GM23338 (cell line): ENCODE data around the gene BNIP5. TPM values are rescaled to one million over a fixed set of nuclear protein-coding genes. Genes with fewer than 3 reads are reported as not detected.

ENCODE experiments used
- ATAC-seq: fragments of 200-7000 bp; cut with Tn5 transposase; 3 replicates; pipeline ENCODE4 v1.9.1; 2020
- DNase-seq: peaks from one replicate; pipeline ENCODE4 v3.0.0-alpha.2; 2015; ENCODE audit warnings: low spot score
- H2AFZ ChIP-seq: fragments of 200-600 bp; sonication (generic); 2 replicates; pipeline ENCODE4 v1.8.0; 2016; ENCODE audit warnings: antibody characterized with exemption, mild to moderate bottlenecking, moderate library complexity
- H3F3A ChIP-seq: fragments of 200-600 bp; sonication (generic); replicated peaks from 2 replicates; pipeline ENCODE4 v1.8.0; 2017; ENCODE audit warnings: antibody characterized with exemption, mixed run types, low read depth
- H3K27ac ChIP-seq: fragments of 200-600 bp; sonication (generic); 2 replicates; pipeline ENCODE4 v1.6.1; 2016; ENCODE audit warnings: low read depth
- H3K27me3 ChIP-seq: fragments of 200-600 bp; sonication (generic); 2 replicates; pipeline ENCODE4 v1.8.0; 2016; ENCODE audit warnings: mild to moderate bottlenecking, mixed run types, moderate library complexity; ENCODE audit not compliant: insufficient read depth
- H3K36me3 ChIP-seq: fragments of 200-600 bp; sonication (generic); 2 replicates; pipeline ENCODE4 v1.8.0; 2016; ENCODE audit warnings: mild to moderate bottlenecking; ENCODE audit not compliant: insufficient read depth
- H3K4me1 ChIP-seq: fragments of 200-600 bp; sonication (generic); 2 replicates; pipeline ENCODE4 v1.8.0; 2016; ENCODE audit warnings: mild to moderate bottlenecking, moderate library complexity; ENCODE audit not compliant: insufficient read depth
- H3K4me2 ChIP-seq: fragments of 200-600 bp; sonication (generic); 2 replicates; pipeline ENCODE4 v1.7.1; 2017; ENCODE audit warnings: mixed run types
- H3K4me3 ChIP-seq: fragments of 200-600 bp; sonication (generic); 2 replicates; pipeline ENCODE4 v1.6.1; 2016; ENCODE audit warnings: mixed run types
- H3K79me2 ChIP-seq: fragments of 200-600 bp; sonication (generic); replicated peaks from 2 replicates; pipeline ENCODE4 v1.8.0; 2017; ENCODE audit warnings: mild to moderate bottlenecking; ENCODE audit not compliant: insufficient read depth
- H3K9me2 ChIP-seq: fragments of 200-600 bp; sonication (generic); 2 replicates; pipeline ENCODE4 v1.8.0; 2017; ENCODE audit not compliant: insufficient read depth
- H4K20me1 ChIP-seq: fragments of 200-600 bp; sonication (generic); replicated peaks from 2 replicates; pipeline ENCODE4 v1.8.0; 2017; ENCODE audit warnings: mild to moderate bottlenecking; ENCODE audit not compliant: insufficient read depth
- H3K27ac Mint-ChIP-seq: 2 replicates; pipeline ENCODE4 v1.8.0; 2020; ENCODE audit warnings: inconsistent platforms, mild to moderate bottlenecking, moderate library complexity, mixed read lengths
- H3K27me3 Mint-ChIP-seq: 3 replicates; pipeline ENCODE4 v1.8.0; 2022; ENCODE audit warnings: low read depth, mild to moderate bottlenecking, moderate library complexity, mixed read lengths, inconsistent platforms; ENCODE audit not compliant: insufficient read depth, poor library complexity
- H3K36me3 Mint-ChIP-seq: 3 replicates; pipeline ENCODE4 v1.8.0; 2021; ENCODE audit warnings: low read depth, mild to moderate bottlenecking, inconsistent platforms, moderate library complexity, mixed read lengths
- H3K4me1 Mint-ChIP-seq: 3 replicates; pipeline ENCODE4 v1.8.0; 2020; ENCODE audit warnings: mild to moderate bottlenecking, inconsistent platforms, mixed read lengths
- H3K4me3 Mint-ChIP-seq: 3 replicates; pipeline ENCODE4 v1.8.0; 2021; ENCODE audit warnings: moderate library complexity, mild to moderate bottlenecking, inconsistent platforms, mixed read lengths
- H3K9me3 Mint-ChIP-seq: 3 replicates; pipeline ENCODE4 v1.8.0; 2020; ENCODE audit warnings: moderate library complexity, mild to moderate bottlenecking, inconsistent platforms, mixed read lengths
- CREB1 ChIP-seq: fragments of 250-450 bp; sonication (Bioruptor Pico); IDR thresholded peaks from 2 replicates; pipeline ENCODE4 v1.5.0; 2020; ENCODE audit warnings: low read depth, mild to moderate bottlenecking, moderate library complexity
- EZH2 ChIP-seq: fragments of 200-600 bp; sonication (generic); IDR thresholded peaks from one replicate; pipeline ENCODE4 v1.8.0; 2017; ENCODE audit warnings: antibody characterized with exemption, mild to moderate bottlenecking, low read depth; ENCODE audit not compliant: unreplicated experiment
- EZH2phosphoT487 ChIP-seq: fragments of 200-600 bp; sonication (generic); IDR thresholded peaks from one replicate; pipeline ENCODE4 v1.8.1; 2018; ENCODE audit warnings: antibody characterized with exemption; ENCODE audit not compliant: unreplicated experiment
- POLR2AphosphoS5 ChIP-seq: IDR thresholded peaks from 2 replicates; pipeline ENCODE4 v1.6.1; 2016; ENCODE audit warnings: antibody characterized with exemption, low read depth
- STAT1 ChIP-seq: IDR thresholded peaks from one replicate; pipeline ENCODE4 v1.6.1; 2016; ENCODE audit warnings: antibody characterized with exemption; ENCODE audit not compliant: unreplicated experiment
- polyA plus RNA-seq: library from polyadenylated mRNA; unstranded; fragments of >200 nt; fragmentation: Nextera tagmentation; extraction: Ambion mirVana; gene quantifications from 2 replicates; pipeline ENCODE4 v1.2.1, GENCODE V29; 2016
- total RNA-seq: library from RNA; depleted of rRNA; stranded (reverse); fragments of >200 nt; shearing (Covaris generic); gene quantifications from 2 replicates; pipeline ENCODE4 v1.2.3, GENCODE V29; 2014
- TF ChIP-seq, protein P1 (sequence below): IDR thresholded peaks from 2 replicates; pipeline ENCODE4 v1.6.1; 2016; ENCODE audit warnings: antibody characterized with exemption
- TF ChIP-seq, protein P2 (sequence below), 2 experiments: fragments of 200-600 bp in 1 of 2; sonication (generic) in 1 of 2; conservative IDR thresholded peaks; 2 replicates each; pipeline versions ENCODE4 v1.5.1 to v1.6.1; 2016 to 2017; ENCODE audit warnings: antibody characterized with exemption in 2 of 2, low read depth in 2 of 2, mild to moderate bottlenecking in 2 of 2, moderate library complexity in 1 of 2
- TF ChIP-seq, protein P3 (sequence below): fragments of 250-450 bp; sonication (Bioruptor Pico); IDR thresholded peaks from 2 replicates; pipeline ENCODE4 v1.5.0; 2020; ENCODE audit warnings: mild to moderate bottlenecking, moderate library complexity
- TF ChIP-seq, protein P4 (sequence below): IDR thresholded peaks from one replicate; pipeline ENCODE4 v1.6.1; 2018; ENCODE audit warnings: antibody characterized with exemption; ENCODE audit not compliant: unreplicated experiment

The BNIP5 gene
- total and polyA plus RNA-seq, 2 experiments from 2014 or later, result not detected

DNA sequence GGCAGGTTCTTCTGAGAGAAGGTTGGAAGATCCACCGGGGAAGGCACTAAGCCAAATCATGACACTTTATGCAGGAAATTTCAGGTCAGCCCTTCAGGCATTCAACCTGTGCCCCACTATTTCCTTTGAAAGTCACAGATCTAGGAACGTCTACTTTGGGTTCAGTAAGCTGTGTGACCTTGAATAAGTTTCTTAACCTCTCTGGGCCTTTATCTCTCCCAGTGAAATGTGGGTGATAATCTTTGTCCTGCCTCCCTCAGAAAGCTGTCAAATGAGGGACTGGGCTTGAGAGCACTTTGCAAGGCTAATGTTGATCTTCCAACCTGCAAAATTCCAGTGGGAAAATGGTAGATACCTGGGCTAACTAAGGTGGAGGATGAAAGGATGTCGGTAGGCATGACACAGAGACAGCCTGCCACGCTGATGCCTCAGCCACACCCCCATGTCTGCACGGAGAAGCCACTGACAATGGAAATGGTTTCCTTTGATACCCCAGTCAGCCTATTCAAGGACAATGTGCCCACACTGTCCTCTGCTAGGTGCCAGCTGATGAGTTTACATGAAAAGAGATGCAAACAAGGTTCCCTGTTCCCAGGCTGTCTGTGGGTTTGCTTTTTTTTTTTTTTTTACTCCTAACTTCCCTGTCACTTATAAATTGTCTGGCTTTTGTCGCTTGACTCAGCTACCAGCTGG is 9.3 kb downstream of the BNIP5 start (continued):
- TF ChIP-seq EZH2, result no peak
- no peak for TF ChIP-seq CREB1
- no peak for TF ChIP-seq EZH2phosphoT487
- TF ChIP-seq, protein P1, sequence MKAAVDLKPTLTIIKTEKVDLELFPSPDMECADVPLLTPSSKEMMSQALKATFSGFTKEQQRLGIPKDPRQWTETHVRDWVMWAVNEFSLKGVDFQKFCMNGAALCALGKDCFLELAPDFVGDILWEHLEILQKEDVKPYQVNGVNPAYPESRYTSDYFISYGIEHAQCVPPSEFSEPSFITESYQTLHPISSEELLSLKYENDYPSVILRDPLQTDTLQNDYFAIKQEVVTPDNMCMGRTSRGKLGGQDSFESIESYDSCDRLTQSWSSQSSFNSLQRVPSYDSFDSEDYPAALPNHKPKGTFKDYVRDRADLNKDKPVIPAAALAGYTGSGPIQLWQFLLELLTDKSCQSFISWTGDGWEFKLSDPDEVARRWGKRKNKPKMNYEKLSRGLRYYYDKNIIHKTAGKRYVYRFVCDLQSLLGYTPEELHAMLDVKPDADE, result no peak
- no peak for TF ChIP-seq POLR2AphosphoS5

DNA sequence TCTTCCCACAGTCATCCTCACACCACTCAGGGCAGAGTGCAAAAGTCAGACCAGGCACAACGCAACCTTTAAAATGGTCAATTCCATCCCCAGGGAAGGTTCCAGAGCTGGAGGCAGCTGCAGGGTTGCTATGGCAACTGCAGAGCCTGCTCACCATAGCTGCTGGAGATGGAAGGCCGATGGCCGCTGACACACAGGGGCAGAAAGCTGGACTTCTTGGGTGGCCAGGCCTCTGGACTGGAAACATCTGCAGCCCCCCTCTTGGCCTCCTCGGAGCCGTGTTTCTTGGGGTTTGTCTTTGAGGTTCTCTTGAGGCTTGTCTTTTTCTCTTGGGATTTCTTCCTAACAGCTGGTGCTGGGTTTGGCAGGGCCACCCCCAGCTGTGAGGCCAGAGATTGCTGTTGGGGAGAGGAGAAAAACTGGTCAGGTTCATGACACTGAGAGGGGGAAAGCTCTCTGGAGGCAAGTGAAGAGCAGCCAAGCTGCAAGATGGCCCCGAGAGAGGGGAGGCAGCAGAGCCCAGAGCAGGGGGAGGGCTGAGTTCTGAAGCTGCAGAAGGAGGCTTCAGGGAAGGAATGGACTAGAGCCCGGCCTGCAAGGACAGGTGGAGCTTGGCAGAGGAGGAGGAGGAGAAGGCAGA is 10.2 kb downstream of the BNIP5 start:
- Mint-ChIP-seq H3K4me3 (no peak overlapping the region), H3K27me3 (peaks cover 18% of the 10 kb centered on the region), H3K27ac (no peak overlapping the region), H3K36me3 (no peaks in the 10 kb centered on the region), H3K9me3 (no peaks in the 10 kb centered on the region), H3K4me1 (peaks cover 26% of the 10 kb centered on the region)
- Histone ChIP-seq H3K79me2 (no peaks in the 10 kb centered on the region), H3K4me3 (no peak overlapping the region), H4K20me1 (no peaks in the 10 kb centered on the region), H3K4me2 (no peak overlapping the region), H3K27ac (no peak overlapping the region), H3K9me2 (no peaks in the 10 kb centered on the region), H3F3A (no peaks in the 10 kb centered on the region), H3K36me3 (no peaks in the 10 kb centered on the region), H2AFZ (no peak overlapping the region), H3K27me3 (no peaks in the 10 kb centered on the region), H3K4me1 (no peaks in the 10 kb centered on the region; the same call in 1 of the 2 replicates)
- no peak for DNase-seq
- TF ChIP-seq STAT1, result no peak
- TF ChIP-seq CREB1, result no peak
- TF ChIP-seq EZH2phosphoT487, result no peak
- TF ChIP-seq, protein P2, sequence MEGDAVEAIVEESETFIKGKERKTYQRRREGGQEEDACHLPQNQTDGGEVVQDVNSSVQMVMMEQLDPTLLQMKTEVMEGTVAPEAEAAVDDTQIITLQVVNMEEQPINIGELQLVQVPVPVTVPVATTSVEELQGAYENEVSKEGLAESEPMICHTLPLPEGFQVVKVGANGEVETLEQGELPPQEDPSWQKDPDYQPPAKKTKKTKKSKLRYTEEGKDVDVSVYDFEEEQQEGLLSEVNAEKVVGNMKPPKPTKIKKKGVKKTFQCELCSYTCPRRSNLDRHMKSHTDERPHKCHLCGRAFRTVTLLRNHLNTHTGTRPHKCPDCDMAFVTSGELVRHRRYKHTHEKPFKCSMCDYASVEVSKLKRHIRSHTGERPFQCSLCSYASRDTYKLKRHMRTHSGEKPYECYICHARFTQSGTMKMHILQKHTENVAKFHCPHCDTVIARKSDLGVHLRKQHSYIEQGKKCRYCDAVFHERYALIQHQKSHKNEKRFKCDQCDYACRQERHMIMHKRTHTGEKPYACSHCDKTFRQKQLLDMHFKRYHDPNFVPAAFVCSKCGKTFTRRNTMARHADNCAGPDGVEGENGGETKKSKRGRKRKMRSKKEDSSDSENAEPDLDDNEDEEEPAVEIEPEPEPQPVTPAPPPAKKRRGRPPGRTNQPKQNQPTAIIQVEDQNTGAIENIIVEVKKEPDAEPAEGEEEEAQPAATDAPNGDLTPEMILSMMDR (conservative IDR thresholded peaks at IDR 0.05; ENCODE audit: low read depth in 2 of 2), result no peak
- no peak for TF ChIP-seq EZH2
- TF ChIP-seq, protein P3, sequence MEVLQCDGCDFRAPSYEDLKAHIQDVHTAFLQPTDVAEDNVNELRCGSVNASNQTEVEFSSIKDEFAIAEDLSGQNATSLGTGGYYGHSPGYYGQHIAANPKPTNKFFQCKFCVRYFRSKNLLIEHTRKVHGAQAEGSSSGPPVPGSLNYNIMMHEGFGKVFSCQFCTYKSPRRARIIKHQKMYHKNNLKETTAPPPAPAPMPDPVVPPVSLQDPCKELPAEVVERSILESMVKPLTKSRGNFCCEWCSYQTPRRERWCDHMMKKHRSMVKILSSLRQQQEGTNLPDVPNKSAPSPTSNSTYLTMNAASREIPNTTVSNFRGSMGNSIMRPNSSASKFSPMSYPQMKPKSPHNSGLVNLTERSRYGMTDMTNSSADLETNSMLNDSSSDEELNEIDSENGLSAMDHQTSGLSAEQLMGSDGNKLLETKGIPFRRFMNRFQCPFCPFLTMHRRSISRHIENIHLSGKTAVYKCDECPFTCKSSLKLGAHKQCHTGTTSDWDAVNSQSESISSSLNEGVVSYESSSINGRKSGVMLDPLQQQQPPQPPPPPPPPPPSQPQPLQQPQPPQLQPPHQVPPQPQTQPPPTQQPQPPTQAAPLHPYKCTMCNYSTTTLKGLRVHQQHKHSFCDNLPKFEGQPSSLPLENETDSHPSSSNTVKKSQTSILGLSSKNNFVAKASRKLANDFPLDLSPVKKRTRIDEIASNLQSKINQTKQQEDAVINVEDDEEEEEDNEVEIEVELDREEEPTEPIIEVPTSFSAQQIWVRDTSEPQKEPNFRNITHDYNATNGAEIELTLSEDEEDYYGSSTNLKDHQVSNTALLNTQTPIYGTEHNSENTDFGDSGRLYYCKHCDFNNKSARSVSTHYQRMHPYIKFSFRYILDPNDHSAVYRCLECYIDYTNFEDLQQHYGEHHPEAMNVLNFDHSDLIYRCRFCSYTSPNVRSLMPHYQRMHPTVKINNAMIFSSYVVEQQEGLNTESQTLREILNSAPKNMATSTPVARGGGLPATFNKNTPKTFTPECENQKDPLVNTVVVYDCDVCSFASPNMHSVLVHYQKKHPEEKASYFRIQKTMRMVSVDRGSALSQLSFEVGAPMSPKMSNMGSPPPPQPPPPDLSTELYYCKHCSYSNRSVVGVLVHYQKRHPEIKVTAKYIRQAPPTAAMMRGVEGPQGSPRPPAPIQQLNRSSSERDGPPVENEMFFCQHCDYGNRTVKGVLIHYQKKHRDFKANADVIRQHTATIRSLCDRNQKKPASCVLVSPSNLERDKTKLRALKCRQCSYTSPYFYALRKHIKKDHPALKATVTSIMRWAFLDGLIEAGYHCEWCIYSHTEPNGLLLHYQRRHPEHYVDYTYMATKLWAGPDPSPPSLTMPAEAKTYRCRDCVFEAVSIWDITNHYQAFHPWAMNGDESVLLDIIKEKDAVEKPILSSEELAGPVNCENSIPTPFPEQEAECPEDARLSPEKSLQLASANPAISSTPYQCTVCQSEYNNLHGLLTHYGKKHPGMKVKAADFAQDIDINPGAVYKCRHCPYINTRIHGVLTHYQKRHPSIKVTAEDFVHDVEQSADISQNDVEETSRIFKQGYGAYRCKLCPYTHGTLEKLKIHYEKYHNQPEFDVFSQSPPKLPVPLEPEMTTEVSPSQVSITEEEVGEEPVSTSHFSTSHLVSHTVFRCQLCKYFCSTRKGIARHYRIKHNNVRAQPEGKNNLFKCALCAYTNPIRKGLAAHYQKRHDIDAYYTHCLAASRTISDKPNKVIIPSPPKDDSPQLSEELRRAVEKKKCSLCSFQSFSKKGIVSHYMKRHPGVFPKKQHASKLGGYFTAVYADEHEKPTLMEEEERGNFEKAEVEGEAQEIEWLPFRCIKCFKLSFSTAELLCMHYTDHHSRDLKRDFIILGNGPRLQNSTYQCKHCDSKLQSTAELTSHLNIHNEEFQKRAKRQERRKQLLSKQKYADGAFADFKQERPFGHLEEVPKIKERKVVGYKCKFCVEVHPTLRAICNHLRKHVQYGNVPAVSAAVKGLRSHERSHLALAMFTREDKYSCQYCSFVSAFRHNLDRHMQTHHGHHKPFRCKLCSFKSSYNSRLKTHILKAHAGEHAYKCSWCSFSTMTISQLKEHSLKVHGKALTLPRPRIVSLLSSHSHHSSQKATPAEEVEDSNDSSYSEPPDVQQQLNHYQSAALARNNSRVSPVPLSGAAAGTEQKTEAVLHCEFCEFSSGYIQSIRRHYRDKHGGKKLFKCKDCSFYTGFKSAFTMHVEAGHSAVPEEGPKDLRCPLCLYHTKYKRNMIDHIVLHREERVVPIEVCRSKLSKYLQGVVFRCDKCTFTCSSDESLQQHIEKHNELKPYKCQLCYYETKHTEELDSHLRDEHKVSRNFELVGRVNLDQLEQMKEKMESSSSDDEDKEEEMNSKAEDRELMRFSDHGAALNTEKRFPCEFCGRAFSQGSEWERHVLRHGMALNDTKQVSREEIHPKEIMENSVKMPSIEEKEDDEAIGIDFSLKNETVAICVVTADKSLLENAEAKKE (CRISPR knock-in tag), result no peak
- TF ChIP-seq, protein P4, sequence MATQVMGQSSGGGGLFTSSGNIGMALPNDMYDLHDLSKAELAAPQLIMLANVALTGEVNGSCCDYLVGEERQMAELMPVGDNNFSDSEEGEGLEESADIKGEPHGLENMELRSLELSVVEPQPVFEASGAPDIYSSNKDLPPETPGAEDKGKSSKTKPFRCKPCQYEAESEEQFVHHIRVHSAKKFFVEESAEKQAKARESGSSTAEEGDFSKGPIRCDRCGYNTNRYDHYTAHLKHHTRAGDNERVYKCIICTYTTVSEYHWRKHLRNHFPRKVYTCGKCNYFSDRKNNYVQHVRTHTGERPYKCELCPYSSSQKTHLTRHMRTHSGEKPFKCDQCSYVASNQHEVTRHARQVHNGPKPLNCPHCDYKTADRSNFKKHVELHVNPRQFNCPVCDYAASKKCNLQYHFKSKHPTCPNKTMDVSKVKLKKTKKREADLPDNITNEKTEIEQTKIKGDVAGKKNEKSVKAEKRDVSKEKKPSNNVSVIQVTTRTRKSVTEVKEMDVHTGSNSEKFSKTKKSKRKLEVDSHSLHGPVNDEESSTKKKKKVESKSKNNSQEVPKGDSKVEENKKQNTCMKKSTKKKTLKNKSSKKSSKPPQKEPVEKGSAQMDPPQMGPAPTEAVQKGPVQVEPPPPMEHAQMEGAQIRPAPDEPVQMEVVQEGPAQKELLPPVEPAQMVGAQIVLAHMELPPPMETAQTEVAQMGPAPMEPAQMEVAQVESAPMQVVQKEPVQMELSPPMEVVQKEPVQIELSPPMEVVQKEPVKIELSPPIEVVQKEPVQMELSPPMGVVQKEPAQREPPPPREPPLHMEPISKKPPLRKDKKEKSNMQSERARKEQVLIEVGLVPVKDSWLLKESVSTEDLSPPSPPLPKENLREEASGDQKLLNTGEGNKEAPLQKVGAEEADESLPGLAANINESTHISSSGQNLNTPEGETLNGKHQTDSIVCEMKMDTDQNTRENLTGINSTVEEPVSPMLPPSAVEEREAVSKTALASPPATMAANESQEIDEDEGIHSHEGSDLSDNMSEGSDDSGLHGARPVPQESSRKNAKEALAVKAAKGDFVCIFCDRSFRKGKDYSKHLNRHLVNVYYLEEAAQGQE, result no peak
- ATAC-seq, result no peak
